HepG2 (cell line): Measurements from ENCODE around the gene SLC25A45. TPM values are rescaled to one million over a fixed set of nuclear protein-coding genes. Genes with fewer than 3 reads are reported as not detected.

Experiments
- AHDC1 ChIP-seq: sonication (generic); formaldehyde crosslinking; IDR thresholded peaks from 2 replicates; pipeline ENCODE4 v1.5.1; 2020; ENCODE audit warnings: mild to moderate bottlenecking, missing genetic modification reagents, borderline replicate concordance
- ATF3 ChIP-seq: sonication (generic); formaldehyde crosslinking; IDR thresholded peaks from 2 replicates; pipeline ENCODE4 v1.4.0; 2020; ENCODE audit warnings: missing genetic modification reagents
- E2F1 ChIP-seq: sonication (generic); formaldehyde crosslinking; IDR thresholded peaks from 2 replicates; pipeline ENCODE4 v1.5.0; 2020; ENCODE audit warnings: missing genetic modification reagents
- ELK4 ChIP-seq: sonication (generic); formaldehyde crosslinking; IDR thresholded peaks from 2 replicates; pipeline ENCODE4 v1.9.0; 2021; ENCODE audit warnings: missing genetic modification reagents, borderline replicate concordance
- FUBP1 ChIP-seq: sonication (generic); formaldehyde crosslinking; IDR thresholded peaks from 2 replicates; pipeline ENCODE4 v1.5.1; 2020; ENCODE audit warnings: missing genetic modification reagents, mild to moderate bottlenecking, borderline replicate concordance
- NFIB ChIP-seq: sonication (generic); formaldehyde crosslinking; IDR thresholded peaks from 2 replicates; pipeline ENCODE4 v1.9.0; 2021; ENCODE audit warnings: missing genetic modification reagents, mild to moderate bottlenecking, borderline replicate concordance
- NFKBIZ ChIP-seq: IDR thresholded peaks from 2 replicates; pipeline ENCODE4 v1.6.1; 2018; ENCODE audit warnings: missing genetic modification reagents, missing compliant biosample characterization
- NR3C1 ChIP-seq: sonication (generic); formaldehyde crosslinking; IDR thresholded peaks from 2 replicates; pipeline ENCODE4 v1.4.0; 2020; ENCODE audit warnings: missing genetic modification reagents
- PLSCR1 ChIP-seq: sonication (generic); formaldehyde crosslinking; IDR thresholded peaks from 2 replicates; pipeline ENCODE4 v1.5.0; 2020; ENCODE audit warnings: missing genetic modification reagents, mild to moderate bottlenecking, borderline replicate concordance
- RNF219 ChIP-seq: sonication (generic); formaldehyde crosslinking; IDR thresholded peaks from 2 replicates; pipeline ENCODE4 v1.5.0; 2020; ENCODE audit warnings: mild to moderate bottlenecking, missing genetic modification reagents
- SIN3B ChIP-seq: fragments of 150-350 bp; IDR thresholded peaks from 2 replicates; pipeline ENCODE4 v1.6.1; 2014; ENCODE audit warnings: low read length
- ZBTB3 ChIP-seq: sonication (generic); formaldehyde crosslinking; IDR thresholded peaks from 2 replicates; pipeline ENCODE4 v1.4.0; 2020; ENCODE audit warnings: low read depth, mild to moderate bottlenecking, moderate library complexity, missing genetic modification reagents, borderline replicate concordance
- ZNF562 ChIP-seq: sonication (generic); formaldehyde crosslinking; IDR thresholded peaks from 2 replicates; pipeline ENCODE4 v1.8.0; 2022; ENCODE audit warnings: missing genetic modification reagents, borderline replicate concordance
- ZNF792 ChIP-seq: IDR thresholded peaks from 2 replicates; pipeline ENCODE4 v1.6.1; 2016
- polyA plus RNA-seq, 8 experiments: library from polyadenylated mRNA; depleted of rRNA in 3 of 8; stranded (reverse) in 7 of 8; unstranded in 1 of 8; fragments of >200 nt; fragmentation: Illumina TruSeq in 4 of 8; extraction: Trizol in 4 of 8; gene quantifications; 2 replicates each; pipeline versions ENCODE4 v1.2.1 to v1.2.3, GENCODE V29; 2011 to 2016; ENCODE audit warnings: low read depth in 4 of 8, missing spikeins in 1 of 8, mixed read lengths in 1 of 8; ENCODE audit not compliant: insufficient read depth in 1 of 8
- total RNA-seq, 5 experiments: library from RNA; depleted of rRNA; stranded (reverse); fragments of >200 nt; fragmentation: Illumina TruSeq; extraction: Trizol; gene quantifications; 2 replicates each; pipeline ENCODE4 v1.2.3, GENCODE V29; 2016; ENCODE audit warnings: low read depth in 1 of 5

Gene SLC25A45
- total and polyA plus RNA-seq, 2 of the 13 experiments (the other 11 are each of a cell fraction or from before 2014, with no cell fraction given), result 1.2 to 3.4 TPM

GRCh38 chr11:65420979-65421793 lies 38.7 kb upstream of the SLC25A45 start (continued):
- TF ChIP-seq AHDC1 (CRISPR knock-in tag) (no peak), ELK4 (CRISPR knock-in tag) (no peak), E2F1 (0 out of 2 replicates have a peak, but pooled peaks have one; percentile 28), SIN3B (0 out of 2 replicates have a peak, but pooled peaks have one; percentile 49), ZNF792 (CRISPR knock-in tag) (peak; percentile 91), FUBP1 (CRISPR knock-in tag) (no peak), NR3C1 (CRISPR knock-in tag) (no peak), NFIB (no peak), RNF219 (0 out of 2 replicates have a peak, but pooled peaks have one; percentile 0), ZBTB3 (CRISPR knock-in tag) (no peak), ATF3 (CRISPR knock-in tag) (peak; percentile 83; the same call in 1 of the 2 replicates), NFKBIZ (peak; percentile 89; the same call in 1 of the 2 replicates), PLSCR1 (no peak), ZNF562 (CRISPR knock-in tag) (no peak)
